Vagina (tissue), 2 donors: Measurements from ENCODE around the gene DNAJC22.

Source experiments
- POLR2A ChIP-seq, 2 donors: fragments of 450-650 bp; IDR thresholded peaks; one replicate each; pipeline ENCODE4 v1.6.1; 2017; ENCODE audit warnings: antibody characterized with exemption in 2 of 2, mild to moderate bottlenecking in 2 of 2, moderate library complexity in 2 of 2
- TF ChIP-seq, protein P1 (sequence below), 3 experiments: fragments of 450-650 bp in 2 of 3; fragments of 200-600 bp in 1 of 3; sonication (generic) in 1 of 3; IDR thresholded peaks; one replicate each; pipeline ENCODE4 v1.5.1; 2017 to 2019; ENCODE audit warnings: antibody characterized with exemption in 3 of 3, mild to moderate bottlenecking in 2 of 3, moderate library complexity in 2 of 3

GRCh38 chr12:49366652-49367380, 20.1 kb downstream of the DNAJC22 start:
- TF ChIP-seq, protein P1, sequence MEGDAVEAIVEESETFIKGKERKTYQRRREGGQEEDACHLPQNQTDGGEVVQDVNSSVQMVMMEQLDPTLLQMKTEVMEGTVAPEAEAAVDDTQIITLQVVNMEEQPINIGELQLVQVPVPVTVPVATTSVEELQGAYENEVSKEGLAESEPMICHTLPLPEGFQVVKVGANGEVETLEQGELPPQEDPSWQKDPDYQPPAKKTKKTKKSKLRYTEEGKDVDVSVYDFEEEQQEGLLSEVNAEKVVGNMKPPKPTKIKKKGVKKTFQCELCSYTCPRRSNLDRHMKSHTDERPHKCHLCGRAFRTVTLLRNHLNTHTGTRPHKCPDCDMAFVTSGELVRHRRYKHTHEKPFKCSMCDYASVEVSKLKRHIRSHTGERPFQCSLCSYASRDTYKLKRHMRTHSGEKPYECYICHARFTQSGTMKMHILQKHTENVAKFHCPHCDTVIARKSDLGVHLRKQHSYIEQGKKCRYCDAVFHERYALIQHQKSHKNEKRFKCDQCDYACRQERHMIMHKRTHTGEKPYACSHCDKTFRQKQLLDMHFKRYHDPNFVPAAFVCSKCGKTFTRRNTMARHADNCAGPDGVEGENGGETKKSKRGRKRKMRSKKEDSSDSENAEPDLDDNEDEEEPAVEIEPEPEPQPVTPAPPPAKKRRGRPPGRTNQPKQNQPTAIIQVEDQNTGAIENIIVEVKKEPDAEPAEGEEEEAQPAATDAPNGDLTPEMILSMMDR (IDR thresholded peaks at IDR 0.05), result peak in 1 of 3 experiments; percentile 13
- TF ChIP-seq POLR2A (IDR thresholded peaks at IDR 0.05), result peak in 1 of 2 donors; percentile 61
